ENCODE results near the gene PARP8.

PARP8 gene

DNA sequence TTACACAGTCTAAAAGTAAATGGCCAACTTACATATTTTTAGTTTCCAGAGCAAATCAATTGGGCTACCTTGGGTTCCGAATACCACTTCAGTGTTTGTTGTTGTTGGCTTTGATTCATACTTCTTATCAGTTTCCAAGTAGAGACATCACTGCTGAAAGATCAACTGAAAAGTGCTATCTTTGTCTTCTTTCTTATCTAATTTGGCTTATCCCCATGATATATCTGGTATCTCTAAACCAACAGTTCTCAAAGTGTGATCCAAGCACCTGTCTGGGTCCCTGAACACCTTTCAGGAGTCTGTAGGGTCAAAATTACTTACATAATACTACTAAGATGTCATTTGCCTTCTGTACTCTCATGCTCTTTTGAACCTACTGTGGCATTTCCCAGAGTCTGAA lies 200.0 kb downstream of the PARP8 start:
- DNase-seq (ENCODE audit: low spot score), result no peak
- TF ChIP-seq CTCF (IDR thresholded peaks at IDR 0.05; ENCODE audit: extremely low read depth, missing control alignments), result no peak

- no peak for DNase-seq (ENCODE audit: low spot score)
- no peak for TF ChIP-seq CTCF (IDR thresholded peaks at IDR 0.05; ENCODE audit: extremely low read depth, missing control alignments)
Observed at GRCh38 chr5:50867140-50867539, 200.7 kb downstream of the PARP8 start.

DNA sequence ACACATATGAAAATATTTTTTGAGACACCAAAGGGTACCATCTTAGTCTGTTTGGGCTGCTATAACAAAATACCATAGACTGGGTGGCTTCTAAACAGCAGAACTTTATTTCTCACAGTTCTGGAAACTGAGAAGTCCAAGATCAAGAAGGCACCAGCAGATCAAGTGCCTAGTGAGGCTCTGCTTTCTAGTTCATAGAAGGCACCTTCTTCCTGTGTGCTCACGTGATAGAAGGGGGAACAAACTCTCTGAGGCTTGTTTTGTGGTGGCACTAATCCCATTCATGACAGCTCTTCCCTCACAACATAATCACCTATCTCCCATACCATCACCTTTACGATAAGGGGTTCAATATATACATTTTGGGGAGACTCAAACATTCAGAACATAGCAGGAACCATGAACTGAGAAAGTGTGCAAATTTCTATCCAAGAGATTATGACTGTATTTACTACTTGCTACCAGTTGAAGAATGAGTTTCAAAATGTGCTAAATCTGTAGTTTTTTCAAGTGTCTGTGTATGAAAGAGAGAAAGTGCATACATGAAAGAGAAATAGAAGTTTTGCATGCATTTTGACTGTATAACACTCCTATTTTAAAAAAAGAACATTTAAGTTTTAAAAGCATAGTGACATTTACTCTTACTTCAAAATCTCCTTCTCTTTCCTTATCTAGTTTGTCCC lies 207.3 kb downstream of the PARP8 start:
- no peak for DNase-seq (ENCODE audit: low spot score)
- TF ChIP-seq CTCF (IDR thresholded peaks at IDR 0.05; ENCODE audit: extremely low read depth, missing control alignments), result no peak

GRCh38 chr5:50874306-50875001 lies 208.0 kb downstream of the PARP8 start:
- DNase-seq (ENCODE audit: low spot score), result no peak
- TF ChIP-seq CTCF (IDR thresholded peaks at IDR 0.05; ENCODE audit: extremely low read depth, missing control alignments), result no peak

DNA sequence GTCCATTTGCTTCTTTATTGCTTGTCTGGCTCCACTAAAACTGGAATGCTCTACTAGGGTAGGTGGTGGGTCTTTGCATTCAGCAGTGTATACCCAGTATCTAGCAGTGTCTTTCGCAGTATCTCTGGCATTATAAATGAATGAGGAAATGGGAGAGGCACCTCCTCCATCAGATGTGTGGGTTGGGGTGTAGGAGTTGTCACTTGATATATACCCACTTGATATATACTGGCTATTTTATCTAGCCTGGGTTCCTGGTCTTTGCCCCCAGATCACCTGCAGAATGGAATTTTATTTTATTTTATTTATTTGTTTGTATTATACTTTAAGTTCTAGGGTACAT lies 208.5 kb downstream of the PARP8 start:
- DNase-seq (ENCODE audit: low spot score), result no peak
- TF ChIP-seq CTCF (IDR thresholded peaks at IDR 0.05; ENCODE audit: extremely low read depth, missing control alignments), result no peak

DNA sequence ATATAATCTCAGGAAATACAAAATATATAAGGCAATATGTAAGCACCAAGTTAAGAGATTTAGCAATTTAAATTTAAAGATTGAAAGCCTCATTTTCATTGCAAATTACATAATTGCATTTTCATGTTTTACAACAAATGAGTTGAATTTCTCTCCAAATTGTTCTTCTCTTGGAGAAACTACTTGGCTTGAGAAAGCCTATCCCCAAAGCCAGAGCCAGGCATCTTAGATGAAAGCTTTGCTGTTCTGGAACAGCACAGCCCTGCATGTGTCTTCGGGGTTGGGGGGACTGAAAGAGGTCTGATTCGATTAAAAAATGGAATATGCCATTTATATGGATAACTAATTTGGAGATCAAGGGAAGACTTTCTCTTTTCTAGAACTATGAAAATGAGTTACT lies 212.0 kb downstream of the PARP8 start:
- DNase-seq (ENCODE audit: low spot score), result no peak
- no peak for TF ChIP-seq CTCF (IDR thresholded peaks at IDR 0.05; ENCODE audit: extremely low read depth, missing control alignments)

DNA sequence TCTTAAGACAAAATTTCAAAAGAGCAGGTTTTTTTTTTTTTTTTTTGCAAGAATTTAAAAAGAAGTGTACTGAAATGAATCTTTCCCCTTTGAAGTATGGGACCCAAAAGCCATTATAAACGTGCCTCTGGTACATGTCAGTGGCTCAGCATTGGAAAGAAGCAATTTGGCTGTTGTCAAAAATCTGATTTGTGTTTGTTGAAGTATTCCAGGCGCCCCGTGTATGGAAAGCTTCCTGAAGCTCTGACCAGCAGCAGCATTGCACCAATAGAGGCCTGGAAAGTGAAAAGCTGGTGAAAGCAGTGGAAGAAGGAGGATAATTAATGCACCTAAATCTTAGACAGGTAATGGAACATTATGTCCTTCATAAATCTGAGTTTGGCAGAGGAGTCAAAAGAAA lies 215.0 kb downstream of the PARP8 start:
- DNase-seq (ENCODE audit: low spot score), result no peak
- no peak for TF ChIP-seq CTCF (IDR thresholded peaks at IDR 0.05; ENCODE audit: extremely low read depth, missing control alignments)
